Limb (tissue), 2 donors: ENCODE measurements around the gene DAG1.

Experiments
- DNase-seq, 2 donors: peaks; one replicate each; pipeline ENCODE4 v3.0.0-alpha.2; 2016; ENCODE audit errors: extremely low spot score in 2 of 2

Gene DAG1

DNA sequence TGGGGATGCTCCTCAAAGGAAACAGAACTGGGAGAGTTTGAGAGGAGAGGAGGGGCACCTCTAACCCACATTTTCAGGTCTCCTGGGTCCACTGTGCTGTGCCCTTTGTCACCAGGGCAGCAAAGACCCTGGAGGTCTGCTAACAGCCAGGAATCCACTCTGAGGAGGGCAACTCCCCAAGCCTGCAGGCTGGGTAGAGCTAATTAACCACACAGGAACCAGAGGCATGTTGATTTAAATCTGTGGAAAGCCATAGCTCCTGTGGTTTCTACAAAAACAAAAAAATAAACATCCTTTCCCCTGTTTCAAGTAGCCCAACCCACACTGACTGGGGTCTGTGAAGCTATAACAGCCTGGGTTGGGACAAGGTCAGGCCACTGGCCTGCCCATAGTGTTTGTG lies 82.0 kb downstream of the DAG1 start:
- no peak for DNase-seq

DNA sequence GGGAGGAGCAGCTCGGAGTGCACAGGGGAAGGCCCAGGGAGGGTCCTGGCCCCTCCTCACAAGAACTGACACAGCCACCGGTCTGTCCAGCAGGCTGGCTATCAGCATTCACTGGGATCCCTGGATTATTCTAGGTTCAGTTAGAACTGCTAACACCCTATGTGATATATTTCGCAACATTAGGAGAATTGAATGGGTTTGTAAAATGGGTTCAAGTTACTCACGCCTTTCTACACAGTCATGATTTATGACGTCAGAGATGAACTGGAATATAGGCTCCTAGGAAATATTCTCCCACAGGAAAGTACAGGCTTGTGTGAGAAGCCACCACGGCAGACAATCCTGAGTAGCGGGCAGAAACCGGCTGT lies 83.2 kb downstream of the DAG1 start:
- no peak for DNase-seq

DNA sequence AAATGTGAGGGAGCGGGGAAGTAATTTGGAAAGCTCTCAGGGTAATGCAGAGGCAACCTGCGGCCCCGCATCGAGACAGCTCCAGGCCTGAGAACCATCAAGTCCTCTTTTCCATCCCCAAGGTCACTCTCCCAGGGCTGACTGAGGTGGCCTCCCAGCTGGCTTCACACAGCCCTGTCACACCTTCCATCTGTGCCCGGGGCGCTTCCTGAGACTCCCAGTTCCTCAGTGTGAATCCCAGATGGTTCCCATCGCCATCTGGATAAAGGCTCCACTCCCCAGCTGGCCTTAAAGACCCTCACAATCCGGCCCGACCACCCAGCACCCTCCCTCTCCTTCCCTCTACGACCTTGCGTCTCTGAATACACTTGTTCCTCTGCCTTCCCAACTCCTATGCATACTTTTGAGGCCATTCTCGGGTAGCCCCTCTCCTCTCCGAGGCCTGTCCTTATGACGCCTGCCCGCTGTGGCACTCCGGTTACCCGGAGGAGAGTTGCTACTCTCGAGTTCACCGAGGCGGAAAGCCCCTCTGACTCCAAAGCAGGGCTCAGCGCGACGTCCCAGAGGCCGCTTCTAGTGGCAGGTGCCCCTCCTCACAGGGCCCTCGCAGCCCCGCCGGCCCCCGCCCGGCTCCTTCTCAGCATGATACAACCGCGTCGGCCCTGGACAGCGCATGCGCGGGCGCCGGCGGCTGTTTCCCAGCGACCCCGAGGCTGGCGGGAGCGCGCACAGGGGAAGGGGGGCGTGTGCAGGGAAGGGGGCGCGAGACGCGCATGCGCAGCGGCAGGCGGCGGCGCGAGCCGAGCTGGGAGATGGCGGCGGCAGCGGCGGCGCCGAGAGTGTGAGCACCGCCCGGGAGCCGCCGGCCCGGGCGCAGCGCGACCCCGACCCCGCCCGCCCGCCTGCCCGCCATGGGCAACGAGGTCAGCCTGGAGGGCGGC lies 83.9 kb downstream of the DAG1 start, which contains the start of gene BSN:
Gene BSN (plus strand): TSS at position 786 of the 941 bp plus-strand sequence. CDS start 126 bp downstream, at position 912.
- peak; percentile 96 to 97 for DNase-seq

DNA sequence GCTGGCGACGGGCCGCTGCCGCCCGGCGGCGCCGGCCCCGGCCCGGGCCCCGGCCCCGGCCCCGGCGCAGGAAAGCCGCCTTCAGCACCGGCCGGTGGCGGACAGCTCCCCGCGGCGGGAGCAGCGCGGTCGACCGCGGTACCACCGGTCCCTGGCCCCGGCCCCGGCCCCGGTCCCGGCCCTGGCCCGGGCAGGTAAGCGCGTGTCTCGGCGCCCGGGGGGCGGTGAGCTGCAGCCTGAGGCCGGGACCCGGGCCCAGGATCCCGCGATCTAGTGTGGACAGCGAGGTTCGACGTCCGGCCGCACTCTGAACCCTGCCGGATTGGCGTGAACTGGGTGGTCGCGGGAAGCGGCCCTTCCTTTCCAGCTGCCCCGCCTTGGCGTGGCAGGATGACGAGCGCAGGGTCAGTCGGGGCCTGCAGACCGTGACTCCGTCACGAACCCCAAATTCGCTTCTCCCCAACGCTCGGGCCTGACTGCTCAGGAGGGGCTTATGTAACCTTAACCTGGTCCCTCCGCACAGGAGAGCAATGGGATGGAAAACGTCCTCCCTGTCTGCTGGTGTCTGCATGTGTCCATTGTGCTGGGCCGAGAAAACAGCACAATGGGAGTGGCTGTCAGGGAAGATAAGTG lies 84.7 kb downstream of the DAG1 start:
- peak in 1 of 2 donors; percentile 83 for DNase-seq

DNA sequence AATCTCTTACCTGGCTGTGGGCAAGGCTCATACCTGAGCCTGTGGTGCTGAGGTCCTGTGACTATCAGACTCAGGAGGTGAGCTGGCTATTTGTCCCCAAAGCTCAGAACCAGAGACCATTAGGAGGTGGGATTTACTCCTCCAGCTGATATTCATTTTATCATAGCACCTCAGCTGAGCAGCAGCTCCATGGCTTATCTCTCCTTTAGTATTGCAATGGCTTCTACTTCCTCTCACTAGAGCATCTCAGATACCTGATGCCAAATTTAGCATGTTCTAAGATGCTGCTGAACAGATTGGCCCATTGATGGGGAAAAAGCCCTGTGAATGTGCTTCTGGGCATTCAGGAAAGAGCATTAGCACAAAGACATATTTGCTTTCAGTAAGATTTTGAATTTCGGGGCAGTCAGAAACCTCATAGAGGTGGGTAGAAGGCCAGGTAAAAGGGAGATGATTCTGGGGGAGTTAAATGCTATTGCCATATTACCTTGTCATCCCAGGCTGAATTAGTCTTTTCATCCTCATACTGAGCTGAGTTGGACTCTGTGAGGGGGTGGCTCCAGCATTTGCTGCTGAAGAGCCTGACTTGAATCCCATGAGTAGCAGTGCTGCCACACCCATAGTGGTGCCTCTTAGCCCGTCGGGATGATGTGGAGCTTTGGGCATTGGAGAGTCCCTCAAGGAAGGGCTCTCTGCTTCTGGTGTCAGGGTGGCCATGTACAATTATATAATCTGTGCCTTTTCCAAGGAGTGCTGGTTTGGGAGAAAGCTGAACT lies 86.6 kb downstream of the DAG1 start:
- no peak for DNase-seq

DNA sequence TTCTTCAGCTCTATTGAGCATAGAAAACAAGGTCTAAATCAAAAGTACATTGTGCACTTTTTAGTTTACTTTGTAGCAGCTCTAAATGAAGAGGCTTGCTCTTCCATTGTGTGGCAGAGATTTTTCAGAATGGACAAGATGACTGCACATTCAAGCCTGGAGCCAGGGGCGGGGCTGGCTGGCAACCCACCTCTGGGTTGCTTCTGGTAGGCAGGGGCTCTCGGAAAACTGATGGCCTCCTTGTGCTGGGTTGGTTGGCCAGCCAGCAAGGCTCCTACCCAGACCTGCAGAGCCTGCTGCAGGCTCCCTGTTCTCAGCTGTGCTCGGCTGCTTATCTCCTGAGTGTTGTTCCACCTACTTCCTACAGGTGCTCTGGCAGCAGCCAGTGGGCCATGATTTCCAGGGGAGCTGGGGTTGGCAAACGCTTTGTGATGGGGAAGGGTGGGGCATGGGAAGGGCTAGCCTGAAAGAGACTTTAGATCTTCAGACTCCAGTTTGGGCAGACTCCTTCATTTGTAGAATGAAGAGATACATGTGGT lies 93.0 kb downstream of the DAG1 start:
- DNase-seq = no peak

DNA sequence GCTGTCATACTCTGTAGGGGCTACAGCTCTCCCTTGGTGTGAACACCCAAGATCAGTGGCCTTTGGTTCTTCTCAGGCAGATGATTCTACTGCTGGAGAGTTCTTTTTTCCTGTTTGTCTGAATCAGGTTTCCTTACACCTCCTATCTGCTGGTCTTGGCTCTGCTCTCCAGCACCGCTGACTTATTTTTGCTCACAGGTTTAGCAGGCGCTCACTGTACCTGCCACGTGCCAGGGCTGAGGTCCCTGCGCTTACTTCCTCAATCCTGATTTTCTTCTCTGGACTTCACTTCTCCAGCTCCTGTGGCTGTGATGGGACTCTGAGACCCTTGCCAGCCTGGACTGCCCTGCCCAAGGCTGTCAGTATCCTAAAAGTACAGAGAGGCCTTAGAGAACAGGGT lies 93.7 kb downstream of the DAG1 start:
- DNase-seq = no peak

DNA sequence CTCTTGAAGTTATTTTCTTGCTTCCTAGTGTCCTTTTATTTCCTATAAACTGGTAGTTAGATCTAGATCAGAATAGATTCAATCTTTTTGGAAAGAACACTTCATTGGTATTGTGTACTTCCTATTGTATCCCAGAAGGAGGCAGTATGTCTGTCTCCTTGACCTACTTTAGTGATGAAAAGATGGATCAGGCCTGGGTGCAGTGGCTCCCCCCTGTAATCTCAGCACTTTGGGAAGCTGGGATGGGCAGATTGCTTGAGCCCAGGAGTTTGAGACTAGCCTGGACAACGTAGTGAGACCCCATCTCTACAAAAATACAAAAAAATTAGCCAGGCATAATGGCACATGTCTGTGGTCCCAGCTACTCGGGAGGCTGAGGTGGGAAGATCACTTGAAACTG lies 96.2 kb downstream of the DAG1 start:
- DNase-seq = no peak

DNA sequence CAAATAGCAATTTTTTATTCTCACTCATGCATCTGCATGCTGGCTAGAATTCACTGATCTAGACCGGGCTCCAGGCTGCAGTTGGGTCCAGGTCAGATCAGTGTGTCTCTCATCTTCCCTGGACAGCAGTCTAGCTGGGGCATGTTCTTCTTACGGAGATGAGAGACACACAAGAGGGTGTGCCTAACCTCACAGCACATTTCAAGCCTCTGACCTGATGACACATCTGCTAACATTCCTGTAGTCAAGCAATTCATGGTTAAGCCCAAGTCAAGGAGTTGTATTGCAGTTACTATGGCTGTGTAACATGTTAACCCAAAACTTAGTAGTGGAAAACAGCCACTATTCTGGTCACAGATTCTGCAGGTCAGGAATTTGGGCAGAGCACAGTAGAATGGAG lies 97.3 kb downstream of the DAG1 start:
- DNase-seq = no peak

DNA sequence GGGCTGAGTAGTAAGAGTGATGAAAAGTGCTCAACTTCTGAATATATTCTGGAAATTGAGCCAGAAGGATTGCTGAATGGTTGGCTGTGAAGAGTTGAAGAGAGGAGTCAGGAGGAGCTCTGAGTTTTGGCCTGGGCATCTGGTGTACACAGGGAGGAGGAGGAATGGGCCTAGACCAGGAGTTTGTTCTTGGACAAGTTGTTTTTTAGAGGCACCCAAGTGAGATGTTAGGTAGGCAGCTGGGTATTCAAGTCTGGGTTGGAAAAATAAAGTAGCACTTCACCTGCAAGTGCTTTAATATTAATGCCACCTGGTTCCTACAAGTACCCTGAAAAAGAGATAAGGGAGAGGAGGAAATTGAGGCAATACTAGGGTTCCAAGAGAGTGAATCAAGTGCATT lies 98.9 kb downstream of the DAG1 start:
- no peak for DNase-seq

DNA sequence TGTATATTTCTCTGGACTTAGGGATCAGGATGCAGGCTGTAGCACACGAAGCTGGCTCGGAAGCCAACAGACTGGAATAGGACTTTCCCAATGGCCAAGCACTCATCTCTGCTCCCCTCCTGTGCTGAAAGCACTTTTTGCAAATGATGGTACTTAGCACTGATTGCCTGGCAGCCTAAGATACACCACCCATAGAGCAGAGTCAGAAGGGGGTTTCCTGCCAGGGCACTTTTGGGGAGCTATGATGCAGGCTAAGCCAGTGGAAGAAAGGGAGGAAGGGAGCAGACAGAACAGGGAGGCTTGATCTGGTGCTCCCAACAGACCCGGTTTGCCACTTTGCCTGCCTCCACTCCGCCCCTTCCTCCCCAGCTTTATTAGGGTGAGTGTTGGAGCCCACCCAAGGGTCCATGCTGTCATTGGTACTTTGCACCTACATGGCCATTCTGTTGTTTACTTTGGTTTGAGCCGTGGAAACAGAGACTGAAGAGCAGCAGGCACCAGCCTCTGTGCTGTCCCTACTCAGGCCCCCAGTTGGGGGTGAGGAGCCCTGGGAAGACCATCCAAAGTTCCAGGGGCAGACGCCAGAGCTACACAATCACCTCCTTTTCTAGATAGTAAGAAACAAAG lies 100.1 kb downstream of the DAG1 start:
- no peak for DNase-seq

DNA sequence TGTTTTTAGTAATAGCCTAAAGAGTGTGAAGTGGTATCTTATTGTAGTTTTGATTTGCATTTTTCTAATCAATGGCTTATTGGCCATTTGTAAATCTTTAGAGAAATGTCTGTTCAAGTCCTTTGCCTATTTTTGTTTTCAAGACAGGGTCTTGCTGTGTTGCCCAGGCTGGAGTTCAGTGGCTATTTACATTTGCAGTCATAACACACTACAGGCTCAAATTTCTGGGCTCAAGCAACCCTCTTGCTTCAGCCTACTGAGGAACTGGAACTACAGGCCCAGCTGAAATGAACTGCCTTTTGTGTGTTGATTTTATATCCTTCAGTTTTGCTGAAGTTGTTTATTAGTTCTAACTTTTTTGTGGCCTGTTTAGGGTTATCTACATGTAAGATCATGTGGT lies 112.1 kb downstream of the DAG1 start:
- no peak for DNase-seq
